IMR-90 (cell line): ENCODE measurements around the gene DUSP7. TPM values are rescaled to one million over a fixed set of nuclear protein-coding genes. Genes with fewer than 3 reads are reported as not detected.

Experiments used
- ATAC-seq: fragments of 200-7000 bp; cut with Tn5 transposase; 2 replicates; pipeline ENCODE4 v1.9.1; 2020; ENCODE audit warnings: low read depth, mild to moderate bottlenecking, moderate library complexity
- BruUV-seq: library from RNA; stranded (reverse); fragments of 400-500 nt; replicated peaks from 2 replicates; lab custom pipeline; 2021; lab: Mats Ljungman, UMichigan
- CTCF ChIA-PET: fragments of 300-600 bp; formaldehyde crosslinking; extraction: SDS; loops from one replicate; lab custom pipeline; 2021; ENCODE audit warnings: antibody characterized with exemption; lab: Yijun Ruan, JAX
- POLR2A ChIA-PET: fragments of 300-600 bp; sonication (Branson Sonifier 250); formaldehyde crosslinking; loops from one replicate; lab custom pipeline; 2022; ENCODE audit warnings: antibody characterized with exemption; ENCODE audit not compliant: unreplicated experiment; lab: Charles Lee
- DNase-seq: peaks from one replicate; pipeline ENCODE4 v3.0.0; 2013
- H2AFZ ChIP-seq: replicated peaks from 2 replicates; pipeline ENCODE3; 2013; ENCODE audit warnings: low read length, mild to moderate bottlenecking; ENCODE audit not compliant: poor library complexity
- H2AK5ac ChIP-seq: 2 replicates; pipeline ENCODE4 v1.6.1; 2013; ENCODE audit warnings: low read depth, low read length, inconsistent platforms
- H2AK9ac ChIP-seq: replicated peaks from 2 replicates; pipeline ENCODE3; 2013; ENCODE audit warnings: mild to moderate bottlenecking, low read depth, low read length, moderate library complexity; ENCODE audit not compliant: poor library complexity
- H2BK120ac ChIP-seq: 2 replicates; pipeline ENCODE4 v1.6.1; 2013; ENCODE audit warnings: low read depth, low read length, inconsistent platforms
- H2BK15ac ChIP-seq: 3 replicates; pipeline ENCODE4 v1.6.1; 2013; ENCODE audit warnings: low read depth, low read length, inconsistent platforms
- H2BK20ac ChIP-seq: 2 replicates; pipeline ENCODE4 v1.6.1; 2013; ENCODE audit warnings: low read depth, mild to moderate bottlenecking, inconsistent platforms, low read length, moderate library complexity
- H2BK5ac ChIP-seq: 2 replicates; pipeline ENCODE4 v1.6.1; 2013; ENCODE audit warnings: mild to moderate bottlenecking, low read depth, low read length, inconsistent platforms; ENCODE audit not compliant: poor library complexity, severe bottlenecking
- H3K14ac ChIP-seq: replicated peaks from 2 replicates; pipeline ENCODE4 v1.6.1; 2013; ENCODE audit warnings: low read depth, low read length, inconsistent platforms
- H3K18ac ChIP-seq: 2 replicates; pipeline ENCODE4 v1.6.1; 2013; ENCODE audit warnings: low read depth, low read length, control low read depth
- H3K23ac ChIP-seq: 2 replicates; pipeline ENCODE4 v1.6.1; 2013; ENCODE audit warnings: low read depth, low read length, inconsistent platforms
- H3K27ac ChIP-seq: 2 replicates; pipeline ENCODE4 v1.5.1; 2013; ENCODE audit warnings: mild to moderate bottlenecking, control low read depth, low read length; ENCODE audit not compliant: insufficient read depth
- H3K27me3 ChIP-seq: 2 replicates; pipeline ENCODE4 v1.6.1; 2013; ENCODE audit warnings: low read length; ENCODE audit not compliant: control insufficient read depth, insufficient read depth
- H3K36me3 ChIP-seq: 2 replicates; pipeline ENCODE4 v1.6.1; 2013; ENCODE audit warnings: low read length, mixed read lengths; ENCODE audit not compliant: control insufficient read depth, insufficient read depth
- H3K4ac ChIP-seq: 2 replicates; pipeline ENCODE4 v1.6.1; 2013; ENCODE audit warnings: low read depth, low read length, inconsistent platforms
- H3K4me1 ChIP-seq: 2 replicates; pipeline ENCODE4 v1.6.1; 2013; ENCODE audit warnings: low read length, mixed read lengths; ENCODE audit not compliant: control insufficient read depth, insufficient read depth
- H3K4me2 ChIP-seq: 2 replicates; pipeline ENCODE4 v1.6.1; 2013; ENCODE audit warnings: low read depth, mild to moderate bottlenecking, control low read depth, low read length, moderate library complexity
- H3K4me3 ChIP-seq: 2 replicates; pipeline ENCODE4 v1.5.1; 2013; ENCODE audit warnings: low read depth, mild to moderate bottlenecking, control low read depth, low read length, moderate library complexity; ENCODE audit not compliant: insufficient read depth
- H3K56ac ChIP-seq: 2 replicates; pipeline ENCODE4 v1.6.1; 2013; ENCODE audit warnings: low read length, inconsistent platforms; ENCODE audit not compliant: insufficient read depth; ENCODE audit errors: extremely low read depth
- H3K79me1 ChIP-seq, 2 experiments: 2 replicates each; pipeline ENCODE4 v1.6.1; 2013; ENCODE audit warnings: low read length in 2 of 2, inconsistent platforms in 1 of 2, low read depth in 1 of 2
- H3K9ac ChIP-seq: 2 replicates; pipeline ENCODE4 v1.6.1; 2013; ENCODE audit warnings: low read depth, low read length, control low read depth
- H3K9me1 ChIP-seq: 2 replicates; pipeline ENCODE4 v1.6.1; 2013; ENCODE audit warnings: low read length, inconsistent platforms; ENCODE audit not compliant: insufficient read depth
- H3K9me3 ChIP-seq: 2 replicates; pipeline ENCODE4 v1.6.1; 2013; ENCODE audit warnings: low read length; ENCODE audit not compliant: control insufficient read depth, insufficient read depth
- H4K20me1 ChIP-seq: 2 replicates; pipeline ENCODE4 v1.6.1; 2013; ENCODE audit warnings: low read length, inconsistent platforms; ENCODE audit not compliant: insufficient read depth
- H4K5ac ChIP-seq: 2 replicates; pipeline ENCODE4 v1.6.1; 2013; ENCODE audit warnings: mild to moderate bottlenecking, low read depth, low read length, control low read depth
- H4K8ac ChIP-seq, 2 experiments: 2 replicates each; pipeline ENCODE4 v1.6.1; 2013; ENCODE audit warnings: low read depth in 2 of 2, low read length in 2 of 2, control low read depth in 1 of 2, inconsistent platforms in 1 of 2
- H4K91ac ChIP-seq: 2 replicates; pipeline ENCODE4 v1.6.1; 2013; ENCODE audit warnings: low read depth, low read length, inconsistent platforms; ENCODE audit not compliant: insufficient read depth
- RAD21 ChIP-seq: IDR thresholded peaks from 2 replicates; pipeline ENCODE4 v1.6.1; 2012; ENCODE audit warnings: low read length, improper control_type of control experiment
- WGBS, 2 experiments: methylation state at CpG; one replicate each; pipeline versions ENCODE4 v1.1.5 to v1.1.7; 2013; ENCODE audit warnings: missing lambda C conversion rate in 2 of 2; ENCODE audit not compliant: insufficient read length in 1 of 2; ENCODE audit errors: extremely low coverage in 2 of 2; 5-methylcytosine and 5-hydroxymethylcytosine counted together
- dilution Hi-C: fragments of 300-500 bp; cut with HindIII; formaldehyde crosslinking; loops from one replicate; pipeline ENCODE4 v1.14.3; 2018; ENCODE audit warnings: low sequenced_read_pairs; ENCODE audit not compliant: unreplicated experiment
- in situ Hi-C: fragments of 300-500 bp; cut with MboI; formaldehyde crosslinking; loops from 3 replicates; pipeline ENCODE4 v1.14.3; 2019; ENCODE audit warnings: low sequenced_read_pairs, inconsistent platforms, mixed read lengths
- intact Hi-C: fragments of 100-400 bp; cut with micrococcal nuclease; formaldehyde crosslinking; loops from 2 replicates; pipeline ENCODE4 v1.10.0; 2022
- polyA plus RNA-seq, 3 experiments: library from polyadenylated mRNA; depleted of rRNA; stranded (reverse); fragments of >200 nt; gene quantifications; 2 replicates each; pipeline ENCODE4 v1.2.3, GENCODE V29; 2012; ENCODE audit warnings: low replicate concordance in 1 of 3
- total RNA-seq: library from RNA; depleted of rRNA; stranded (reverse); fragments of >200 nt; gene quantifications from 2 replicates; pipeline ENCODE4 v1.2.3, GENCODE V29; 2012

Gene DUSP7
- total and polyA plus RNA-seq, 2 of the 4 experiments (the other 2 are of a cell fraction): 9.3 to 24.0 TPM

DNA sequence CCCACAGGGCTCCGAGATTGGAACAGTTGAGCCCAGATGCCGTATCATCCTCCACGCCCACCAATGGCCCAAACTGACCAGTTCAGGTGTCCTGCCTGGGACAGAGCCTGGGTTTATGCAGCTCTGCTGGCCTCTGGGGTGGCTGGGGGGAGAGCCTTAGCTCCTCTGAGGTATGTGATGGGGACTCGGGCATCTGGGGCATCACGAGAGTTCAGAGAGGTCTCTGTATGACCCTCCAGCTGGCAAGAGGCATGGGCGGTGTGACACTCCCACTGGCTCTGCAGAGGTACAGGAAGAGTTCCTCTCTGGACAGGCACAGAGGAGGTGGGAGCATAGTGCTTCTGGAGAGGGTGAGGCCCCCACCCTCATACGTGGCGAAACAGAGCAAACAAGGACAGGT lies 26.6 kb upstream of the DUSP7 start:
- H2AK5ac ChIP-seq: no peak overlapping the region; the same call in 1 of the 2 replicates
- no peak overlapping the region for H3K4me2 ChIP-seq
- peaks cover 13% of the 10 kb centered on the region for H3K9me1 ChIP-seq
- H4K91ac ChIP-seq: no peak overlapping the region
- no peak overlapping the region for H3K18ac ChIP-seq
- dilution Hi-C loops: no loop called here
- BruUV-seq: no TSS peak
- H3K14ac ChIP-seq: no peak overlapping the region
- POLR2A ChIA-PET: no interaction called here
- H2AK9ac ChIP-seq: no peak overlapping the region
- H3K4me1 ChIP-seq: peaks cover 2% of the 10 kb centered on the region
- WGBS, 2 experiments: 80% methylated on average over 1 of the region's 8 CpGs; no CpG with 5 or more reads in 1 of the 2 experiments
- H2BK5ac ChIP-seq: no peak overlapping the region
- no peak overlapping the region for H3K9ac ChIP-seq
- H3K9me3 ChIP-seq: no peaks in the 10 kb centered on the region
- TF ChIP-seq RAD21: no peak
- H4K8ac ChIP-seq: no peak overlapping the region
- H2BK15ac ChIP-seq: no peak overlapping the region
- peaks cover 0 to 16% of the 10 kb centered on the region in 2 experiments; a peak in 2 of 4 replicates for H3K79me1 ChIP-seq
- H4K5ac ChIP-seq: no peak overlapping the region
- DNase-seq (no peak), ATAC-seq (no peak)
- in situ Hi-C loops: no loop called here
- no peaks in the 10 kb centered on the region for H4K20me1 ChIP-seq
- no peaks in the 10 kb centered on the region for H3K27me3 ChIP-seq
- no peak overlapping the region for H3K23ac ChIP-seq
- no peak overlapping the region for H3K56ac ChIP-seq
- CTCF ChIA-PET: no interaction called here
- H2AFZ ChIP-seq: no peak overlapping the region
- no peak overlapping the region for H3K4me3 ChIP-seq
- no peak overlapping the region for H3K27ac ChIP-seq
- no peaks in the 10 kb centered on the region for H3K36me3 ChIP-seq
- H2BK120ac ChIP-seq: no peak overlapping the region
- H3K4ac ChIP-seq: no peak overlapping the region
- intact Hi-C loops: no loop called here
- no peak overlapping the region for H2BK20ac ChIP-seq
